WTC11 (cell line): ENCODE results near the gene OTUB2.

Source experiments
- CTCF ChIP-seq: fragments of 200-600 bp; IDR thresholded peaks from 2 replicates; pipeline ENCODE4 v1.8.0; 2022; ENCODE audit warnings: antibody characterized with exemption
- E2F1 ChIP-seq: sonication (generic); formaldehyde crosslinking; IDR thresholded peaks from 2 replicates; pipeline ENCODE4 v1.8.0; 2022; ENCODE audit warnings: mild to moderate bottlenecking, missing genetic modification reagents
- KAT7 ChIP-seq: sonication (generic); formaldehyde crosslinking; IDR thresholded peaks from 2 replicates; pipeline ENCODE4 v1.8.1; 2023; ENCODE audit warnings: missing genetic modification reagents, mild to moderate bottlenecking, borderline replicate concordance
- MAX ChIP-seq: sonication (generic); formaldehyde crosslinking; IDR thresholded peaks from 2 replicates; pipeline ENCODE4 v1.8.0; 2022; ENCODE audit warnings: mild to moderate bottlenecking, missing genetic modification reagents
- MYBL2 ChIP-seq: sonication (generic); formaldehyde crosslinking; IDR thresholded peaks from 2 replicates; pipeline ENCODE4 v1.8.1; 2023; ENCODE audit warnings: mild to moderate bottlenecking, moderate library complexity, missing genetic modification reagents
- TEAD4 ChIP-seq: sonication (generic); formaldehyde crosslinking; IDR thresholded peaks from 2 replicates; pipeline ENCODE4 v1.8.0; 2022; ENCODE audit warnings: mild to moderate bottlenecking, missing genetic modification reagents
- USF2 ChIP-seq: sonication (generic); formaldehyde crosslinking; IDR thresholded peaks from 2 replicates; pipeline ENCODE4 v1.8.1; 2023; ENCODE audit warnings: mild to moderate bottlenecking, missing genetic modification reagents, moderate library complexity

GRCh38 chr14:94044476-94045091 is 18.4 kb downstream of the OTUB2 start:
- TF ChIP-seq CTCF: no peak
- no peak for TF ChIP-seq E2F1 (CRISPR knock-in tag)
- no peak for TF ChIP-seq KAT7 (CRISPR knock-in tag)
- TF ChIP-seq MAX: no peak
- no peak for TF ChIP-seq TEAD4
- TF ChIP-seq MYBL2 (CRISPR knock-in tag): no peak
- TF ChIP-seq USF2 (CRISPR knock-in tag): no peak
